ENCODE results near the gene GPATCH8. TPM values are rescaled to one million over a fixed set of nuclear protein-coding genes. Genes with fewer than 3 reads are reported as not detected.
A peak's percentile ranks its signal among the peaks of the same experiment; 100 is the strongest.

The GPATCH8 gene
- total and polyA plus RNA-seq, 9 of the 15 experiments (the other 6 are each of a cell fraction or from before 2014, with no cell fraction given) = 10.6 to 29.6 (median 13.2) TPM

GRCh38 chr17:44444735-44445105, 58.5 kb downstream of the GPATCH8 start (continued):
- TF ChIP-seq, protein P1, sequence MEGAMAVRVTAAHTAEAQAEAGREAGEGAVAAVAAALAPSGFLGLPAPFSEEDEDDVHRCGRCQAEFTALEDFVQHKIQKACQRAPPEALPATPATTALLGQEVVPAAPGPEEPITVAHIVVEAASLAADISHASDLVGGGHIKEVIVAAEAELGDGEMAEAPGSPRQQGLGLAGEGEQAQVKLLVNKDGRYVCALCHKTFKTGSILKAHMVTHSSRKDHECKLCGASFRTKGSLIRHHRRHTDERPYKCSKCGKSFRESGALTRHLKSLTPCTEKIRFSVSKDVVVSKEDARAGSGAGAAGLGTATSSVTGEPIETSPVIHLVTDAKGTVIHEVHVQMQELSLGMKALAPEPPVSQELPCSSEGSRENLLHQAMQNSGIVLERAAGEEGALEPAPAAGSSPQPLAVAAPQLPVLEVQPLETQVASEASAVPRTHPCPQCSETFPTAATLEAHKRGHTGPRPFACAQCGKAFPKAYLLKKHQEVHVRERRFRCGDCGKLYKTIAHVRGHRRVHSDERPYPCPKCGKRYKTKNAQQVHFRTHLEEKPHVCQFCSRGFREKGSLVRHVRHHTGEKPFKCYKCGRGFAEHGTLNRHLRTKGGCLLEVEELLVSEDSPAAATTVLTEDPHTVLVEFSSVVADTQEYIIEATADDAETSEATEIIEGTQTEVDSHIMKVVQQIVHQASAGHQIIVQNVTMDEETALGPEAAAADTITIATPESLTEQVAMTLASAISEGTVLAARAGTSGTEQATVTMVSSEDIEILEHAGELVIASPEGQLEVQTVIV (CRISPR knock-in tag; IDR thresholded peaks at IDR 0.05; ENCODE audit: borderline replicate concordance) = no peak
- TF ChIP-seq PRDM10 (IDR thresholded peaks at IDR 0.05; ENCODE audit: partially characterized antibody) (peak; percentile 12), KAT2B (IDR thresholded peaks at IDR 0.05; ENCODE audit: low read depth, low read length) (no peak), XRCC5 (IDR thresholded peaks at IDR 0.05; ENCODE audit: low read depth, low read length) (no peak), ZNF431 (CRISPR knock-in tag; IDR thresholded peaks at IDR 0.05) (no peak), C11orf30 (IDR thresholded peaks at IDR 0.05; ENCODE audit: low read depth) (0 out of 2 replicates have a peak, but pooled peaks have one; percentile 17)
- TF ChIP-seq, protein P2, sequence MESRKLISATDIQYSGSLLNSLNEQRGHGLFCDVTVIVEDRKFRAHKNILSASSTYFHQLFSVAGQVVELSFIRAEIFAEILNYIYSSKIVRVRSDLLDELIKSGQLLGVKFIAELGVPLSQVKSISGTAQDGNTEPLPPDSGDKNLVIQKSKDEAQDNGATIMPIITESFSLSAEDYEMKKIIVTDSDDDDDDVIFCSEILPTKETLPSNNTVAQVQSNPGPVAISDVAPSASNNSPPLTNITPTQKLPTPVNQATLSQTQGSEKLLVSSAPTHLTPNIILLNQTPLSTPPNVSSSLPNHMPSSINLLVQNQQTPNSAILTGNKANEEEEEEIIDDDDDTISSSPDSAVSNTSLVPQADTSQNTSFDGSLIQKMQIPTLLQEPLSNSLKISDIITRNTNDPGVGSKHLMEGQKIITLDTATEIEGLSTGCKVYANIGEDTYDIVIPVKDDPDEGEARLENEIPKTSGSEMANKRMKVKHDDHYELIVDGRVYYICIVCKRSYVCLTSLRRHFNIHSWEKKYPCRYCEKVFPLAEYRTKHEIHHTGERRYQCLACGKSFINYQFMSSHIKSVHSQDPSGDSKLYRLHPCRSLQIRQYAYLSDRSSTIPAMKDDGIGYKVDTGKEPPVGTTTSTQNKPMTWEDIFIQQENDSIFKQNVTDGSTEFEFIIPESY (CRISPR knock-in tag; IDR thresholded peaks at IDR 0.05) = peak; percentile 92

All from K562 (cell line).